ENCODE data around the gene PARP15. TPM values are rescaled to one million over a fixed set of nuclear protein-coding genes. Genes with fewer than 3 reads are reported as not detected.

The PARP15 gene
- total and polyA plus RNA-seq, 2 donors (not counting 3 experiments of a cell fraction or from before 2014, with no cell fraction given) = 0.81 to 1.4 TPM

DNA sequence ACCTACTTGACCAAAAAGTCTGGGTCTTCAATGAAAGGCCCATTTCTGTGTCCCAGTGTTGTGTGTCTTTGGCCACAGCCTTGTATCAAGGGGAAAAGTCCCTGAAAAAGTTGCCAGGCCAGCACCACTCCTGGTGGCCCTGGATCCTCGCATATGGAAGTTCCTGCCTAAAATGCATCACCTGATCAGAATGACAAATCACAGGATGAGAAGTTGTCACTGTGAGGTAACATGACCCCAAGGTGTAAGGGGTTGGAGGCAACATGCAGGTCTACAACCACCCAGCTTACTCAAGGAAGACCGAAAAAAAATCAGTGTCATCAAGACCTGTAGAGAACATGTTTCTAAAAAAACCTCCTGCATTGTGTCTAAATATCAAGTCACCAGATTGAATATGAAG is 25.6 kb downstream of the PARP15 start:
- H3K36me3 ChIP-seq (ENCODE audit: control insufficient read depth in 2 of 2, extremely low read depth in 1 of 2, insufficient read depth in 2 of 2, low read length in 2 of 2) = no peaks in the 10 kb centered on the region
- TF ChIP-seq MYC (IDR thresholded peaks at IDR 0.05; ENCODE audit: low read depth, low read length) (no peak), FOS (IDR thresholded peaks at IDR 0.05; ENCODE audit: borderline replicate concordance, insufficient read depth, low read length) (no peak), POLR2AphosphoS5 (IDR thresholded peaks at IDR 0.05; ENCODE audit: insufficient read depth, low read depth, low read length) (no peak), POLR2A (IDR thresholded peaks at IDR 0.05; ENCODE audit: low read depth, low read length) (no peak), EZH2 (IDR thresholded peaks at IDR 0.05; ENCODE audit: borderline replicate concordance, low read depth, low read length, severe bottlenecking) (no peak), GATA2 (IDR thresholded peaks at IDR 0.05; ENCODE audit: insufficient read depth, insufficient read length, low read depth, low read length) (no peak), JUN (IDR thresholded peaks at IDR 0.05; ENCODE audit: borderline replicate concordance, insufficient read depth, insufficient read length, low read depth) (no peak)
- TF ChIP-seq, protein P1, sequence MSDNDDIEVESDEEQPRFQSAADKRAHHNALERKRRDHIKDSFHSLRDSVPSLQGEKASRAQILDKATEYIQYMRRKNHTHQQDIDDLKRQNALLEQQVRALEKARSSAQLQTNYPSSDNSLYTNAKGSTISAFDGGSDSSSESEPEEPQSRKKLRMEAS (IDR thresholded peaks at IDR 0.05; ENCODE audit: insufficient read depth, insufficient read length) = no peak
- TF ChIP-seq, protein P2, sequence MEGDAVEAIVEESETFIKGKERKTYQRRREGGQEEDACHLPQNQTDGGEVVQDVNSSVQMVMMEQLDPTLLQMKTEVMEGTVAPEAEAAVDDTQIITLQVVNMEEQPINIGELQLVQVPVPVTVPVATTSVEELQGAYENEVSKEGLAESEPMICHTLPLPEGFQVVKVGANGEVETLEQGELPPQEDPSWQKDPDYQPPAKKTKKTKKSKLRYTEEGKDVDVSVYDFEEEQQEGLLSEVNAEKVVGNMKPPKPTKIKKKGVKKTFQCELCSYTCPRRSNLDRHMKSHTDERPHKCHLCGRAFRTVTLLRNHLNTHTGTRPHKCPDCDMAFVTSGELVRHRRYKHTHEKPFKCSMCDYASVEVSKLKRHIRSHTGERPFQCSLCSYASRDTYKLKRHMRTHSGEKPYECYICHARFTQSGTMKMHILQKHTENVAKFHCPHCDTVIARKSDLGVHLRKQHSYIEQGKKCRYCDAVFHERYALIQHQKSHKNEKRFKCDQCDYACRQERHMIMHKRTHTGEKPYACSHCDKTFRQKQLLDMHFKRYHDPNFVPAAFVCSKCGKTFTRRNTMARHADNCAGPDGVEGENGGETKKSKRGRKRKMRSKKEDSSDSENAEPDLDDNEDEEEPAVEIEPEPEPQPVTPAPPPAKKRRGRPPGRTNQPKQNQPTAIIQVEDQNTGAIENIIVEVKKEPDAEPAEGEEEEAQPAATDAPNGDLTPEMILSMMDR (IDR thresholded peaks at IDR 0.05; ENCODE audit: extremely low read depth in 1 of 2, insufficient read depth in 1 of 2, low read depth in 1 of 2, low read length in 2 of 2) = no peak
- no peak overlapping the region for H3K4me3 ChIP-seq (replicated peaks in 1 of 3; ENCODE audit: insufficient read depth in 1 of 3, low read depth in 1 of 3, low read length in 3 of 3)
- H3K79me2 ChIP-seq (ENCODE audit: control insufficient read depth, insufficient read depth, low read length) = no peaks in the 10 kb centered on the region
- no peak overlapping the region for H3K9ac ChIP-seq (replicated peaks; ENCODE audit: extremely low read depth, insufficient read depth, low read length)
- H4K20me1 ChIP-seq (replicated peaks; ENCODE audit: control insufficient read depth, extremely low read depth, insufficient read depth, low read length) = no peaks in the 10 kb centered on the region
- H3K9me1 ChIP-seq (replicated peaks; ENCODE audit: control insufficient read depth, extremely low read depth, insufficient read depth, low read length) = no peaks in the 10 kb centered on the region
- FAIRE-seq (no peak), DNase-seq (ENCODE audit: low read depth, low spot score) (no peak)
- no peak overlapping the region for H3K4me2 ChIP-seq (ENCODE audit: insufficient read depth, low read length)
- H3K27ac ChIP-seq (ENCODE audit: insufficient read depth, low read depth, low read length) = no peak overlapping the region
- dilution Hi-C loops (cut with MboI; ENCODE audit: extremely low pct_ligation_motif_present, low sequenced_read_pairs) (no loop called here), intact Hi-C loops (cut with micrococcal nuclease) (no loop called here)
- ChIA-PET POLR2A (no interaction called here), CTCF (no interaction called here)
- no peak overlapping the region for H2AFZ ChIP-seq (ENCODE audit: low read depth, low read length)
- peaks cover 9 to 10% of the 10 kb centered on the region in 2 experiments for H3K27me3 ChIP-seq (ENCODE audit: control insufficient read depth in 2 of 2, insufficient read depth in 2 of 2, low read length in 2 of 2)
- no peaks in the 10 kb centered on the region for H3K4me1 ChIP-seq (ENCODE audit: control insufficient read depth, extremely low read depth, insufficient read depth, low read length)
- H3K9me3 ChIP-seq (replicated peaks; ENCODE audit: control insufficient read depth, insufficient read depth, low read length) = no peaks in the 10 kb centered on the region
- no TSS peak for BruUV-seq (replicated peaks)

Measured in endothelial cell of umbilical vein (primary cell).